H9 (cell line): ENCODE results near the gene DAB2IP. TPM values are rescaled to one million over a fixed set of nuclear protein-coding genes. Genes with fewer than 3 reads are reported as not detected.

Source experiments
- DNase-seq: peaks from one replicate; pipeline ENCODE4 v3.0.0-alpha.2; 2017
- H2AFZ ChIP-seq: one replicate; pipeline ENCODE4 v1.6.1; 2013; ENCODE audit warnings: mild to moderate bottlenecking, low read length, control low read depth, moderate library complexity
- H2AK5ac ChIP-seq: 2 replicates; pipeline ENCODE4 v1.6.1; 2013; ENCODE audit warnings: low read length, control low read depth, mixed read lengths; ENCODE audit not compliant: insufficient read length
- H2BK120ac ChIP-seq: one replicate; pipeline ENCODE4 v1.6.1; 2013; ENCODE audit warnings: low read depth, mild to moderate bottlenecking, low read length, control low read depth, inconsistent platforms; ENCODE audit not compliant: poor library complexity, severe bottlenecking
- H2BK12ac ChIP-seq: 2 replicates; pipeline ENCODE4 v1.6.1; 2013; ENCODE audit warnings: low read length, control low read depth, mixed read lengths, low read depth; ENCODE audit not compliant: insufficient read length
- H2BK15ac ChIP-seq: 2 replicates; pipeline ENCODE4 v1.6.1; 2013; ENCODE audit warnings: low read depth, low read length, control low read depth
- H2BK20ac ChIP-seq: one replicate; pipeline ENCODE4 v1.6.1; 2013; ENCODE audit warnings: low read depth, mild to moderate bottlenecking, low read length, control low read depth, inconsistent platforms; ENCODE audit not compliant: poor library complexity, severe bottlenecking
- H2BK5ac ChIP-seq: 2 replicates; pipeline ENCODE4 v1.6.1; 2013; ENCODE audit warnings: low read length, control low read depth, mixed read lengths; ENCODE audit not compliant: insufficient read length
- H3K14ac ChIP-seq: 2 replicates; pipeline ENCODE4 v1.6.1; 2013; ENCODE audit warnings: low read length, control low read depth; ENCODE audit not compliant: insufficient read depth
- H3K18ac ChIP-seq: 2 replicates; pipeline ENCODE4 v1.6.1; 2013; ENCODE audit warnings: low read depth, mild to moderate bottlenecking, mixed read lengths, low read length, control low read depth; ENCODE audit not compliant: insufficient read length
- H3K23ac ChIP-seq: 2 replicates; pipeline ENCODE4 v1.6.1; 2013; ENCODE audit warnings: low read length, control low read depth, mixed read lengths, low read depth; ENCODE audit not compliant: insufficient read length
- H3K23me2 ChIP-seq: 2 replicates; pipeline ENCODE4 v1.6.1; 2013; ENCODE audit warnings: low read depth, mild to moderate bottlenecking, mixed read lengths, low read length, control low read depth; ENCODE audit not compliant: insufficient read length, poor library complexity, severe bottlenecking
- H3K27ac ChIP-seq: 2 replicates; pipeline ENCODE4 v1.5.1; 2013; ENCODE audit warnings: low read length, control low read depth, mixed read lengths, low read depth; ENCODE audit not compliant: insufficient read length
- H3K27me3 ChIP-seq: 2 replicates; pipeline ENCODE4 v1.6.1; 2013; ENCODE audit warnings: low read length, control low read depth, inconsistent platforms; ENCODE audit not compliant: insufficient read depth
- H3K4ac ChIP-seq: 2 replicates; pipeline ENCODE4 v1.6.1; 2013; ENCODE audit warnings: low read depth, mild to moderate bottlenecking, control low read depth, inconsistent platforms, low read length, moderate library complexity
- H3K4me1 ChIP-seq: 2 replicates; pipeline ENCODE4 v1.6.1; 2013; ENCODE audit warnings: low read length, control low read depth, inconsistent platforms; ENCODE audit not compliant: insufficient read depth
- H3K4me2 ChIP-seq: 2 replicates; pipeline ENCODE4 v1.6.1; 2013; ENCODE audit warnings: low read length, control low read depth, mixed read lengths; ENCODE audit not compliant: insufficient read length, insufficient read depth
- H3K56ac ChIP-seq: 2 replicates; pipeline ENCODE4 v1.6.1; 2013; ENCODE audit warnings: low read depth, mild to moderate bottlenecking, mixed read lengths, low read length, control low read depth; ENCODE audit not compliant: insufficient read length
- H3K79me1 ChIP-seq: 2 replicates; pipeline ENCODE4 v1.6.1; 2013; ENCODE audit warnings: low read depth, mild to moderate bottlenecking, moderate library complexity, low read length, control low read depth, inconsistent platforms; ENCODE audit not compliant: insufficient read depth, poor library complexity, severe bottlenecking
- H3K79me2 ChIP-seq: 2 replicates; pipeline ENCODE4 v1.6.1; 2013; ENCODE audit warnings: low read length, control low read depth, inconsistent platforms; ENCODE audit not compliant: insufficient read depth
- H3K9ac ChIP-seq: 2 replicates; pipeline ENCODE4 v1.6.1; 2013; ENCODE audit warnings: low read length, control low read depth, mixed read lengths; ENCODE audit not compliant: insufficient read length; ENCODE audit errors: extremely low read depth
- H3K9me3 ChIP-seq: one replicate; pipeline ENCODE4 v1.6.1; 2013; ENCODE audit warnings: low read depth, low read length, inconsistent platforms; ENCODE audit not compliant: control insufficient read depth
- H3T11ph ChIP-seq: one replicate; pipeline ENCODE4 v1.6.1; 2013; ENCODE audit warnings: mild to moderate bottlenecking, low read length, control low read depth, inconsistent platforms
- H4K20me1 ChIP-seq: one replicate; pipeline ENCODE4 v1.6.1; 2013; ENCODE audit not compliant: control insufficient read depth, insufficient read length, insufficient read depth
- H4K5ac ChIP-seq: 2 replicates; pipeline ENCODE4 v1.6.1; 2013; ENCODE audit warnings: low read depth, mild to moderate bottlenecking, mixed read lengths, low read length, control low read depth; ENCODE audit not compliant: insufficient read length
- H4K8ac ChIP-seq: replicated peaks from 2 replicates; pipeline ENCODE4 v1.6.1; 2013; ENCODE audit warnings: low read length, control low read depth, mixed read lengths, low read depth; ENCODE audit not compliant: insufficient read length
- H4K91ac ChIP-seq: 2 replicates; pipeline ENCODE4 v1.6.1; 2013; ENCODE audit warnings: low read depth, mild to moderate bottlenecking, moderate library complexity, mixed read lengths, low read length, control low read depth; ENCODE audit not compliant: insufficient read length
- H3K27ac Mint-ChIP-seq, 3 experiments: 2 replicates in 2 of 3; 3 replicates in 1 of 3; pipeline ENCODE4 v1.8.0; 2020 to 2021; ENCODE audit warnings: mixed read lengths in 3 of 3, mild to moderate bottlenecking in 1 of 3, moderate library complexity in 1 of 3
- H3K27me3 Mint-ChIP-seq: 2 replicates; pipeline ENCODE4 v1.8.0; 2021; ENCODE audit warnings: low read depth, mild to moderate bottlenecking, moderate library complexity, mixed read lengths
- H3K36me3 Mint-ChIP-seq, 3 experiments: 2 replicates in 2 of 3; 3 replicates in 1 of 3; pipeline ENCODE4 v1.8.0; 2020 to 2021; ENCODE audit warnings: low read depth in 3 of 3, mixed read lengths in 3 of 3; ENCODE audit not compliant: insufficient read depth in 1 of 3
- H3K4me1 Mint-ChIP-seq, 2 experiments: 2 replicates each; pipeline ENCODE4 v1.8.0; 2020; ENCODE audit warnings: mixed read lengths in 2 of 2
- H3K4me3 Mint-ChIP-seq, 2 experiments: 2 replicates in 1 of 2; 3 replicates in 1 of 2; pipeline ENCODE4 v1.8.0; 2020 to 2021; ENCODE audit warnings: mild to moderate bottlenecking in 2 of 2, mixed read lengths in 2 of 2, moderate library complexity in 1 of 2
- H3K9me3 Mint-ChIP-seq, 2 experiments: 2 replicates in 1 of 2; 3 replicates in 1 of 2; pipeline ENCODE4 v1.8.0; 2020; ENCODE audit warnings: mild to moderate bottlenecking in 2 of 2, mixed read lengths in 2 of 2, moderate library complexity in 1 of 2
- CTCF ChIP-seq: fragments of 200-600 bp; sonication (generic); conservative IDR thresholded peaks from 3 replicates; pipeline ENCODE4 v1.8.0; 2021; ENCODE audit warnings: antibody characterized with exemption, mild to moderate bottlenecking
- WGBS: extraction: QIAGEN DNeasy Blood & Tissue Kit; methylation state at CpG from one replicate; pipeline ENCODE4 v1.1.7; 2013; ENCODE audit warnings: missing lambda C conversion rate, low lambda C conversion rate, mixed read lengths; ENCODE audit not compliant: insufficient read length; ENCODE audit errors: extremely low coverage; 5-methylcytosine and 5-hydroxymethylcytosine counted together
- total RNA-seq: library from RNA; stranded (reverse); gene quantifications from 2 replicates; pipeline ENCODE4 v1.2.1, GENCODE V29; 2021

Gene DAB2IP
- total RNA-seq, 1 experiment from 2014 or later: 22.6 TPM

GRCh38 chr9:121674017-121674416, 22.6 kb downstream of the DAB2IP start:
- Mint-ChIP-seq H3K27me3 (peaks cover 4% of the 10 kb centered on the region), H3K9me3 (no peaks in the 10 kb centered on the region), H3K27ac (no peak overlapping the region), H3K4me1 (peaks cover 28% of the 10 kb centered on the region in 2 experiments), H3K4me3 (no peak overlapping the region), H3K36me3 (peaks cover 0 to 10% (median 0%) of the 10 kb centered on the region in 3 experiments; a peak in 2 of 7 replicates)
- Histone ChIP-seq H3K27ac (no peak overlapping the region), H2BK12ac (no peak overlapping the region), H3K56ac (no peak overlapping the region), H4K8ac (no peak overlapping the region), H3K4me1 (peaks cover 8% of the 10 kb centered on the region; the same call in 1 of the 2 replicates), H3K9ac (no peak overlapping the region), H3K79me2 (no peaks in the 10 kb centered on the region), H2BK20ac (no peak overlapping the region), H3T11ph (no peak overlapping the region), H2BK15ac (no peak overlapping the region), H3K23ac (no peak overlapping the region), H3K9me3 (no peaks in the 10 kb centered on the region), H3K4me2 (no peak overlapping the region), H3K79me1 (peaks cover 3% of the 10 kb centered on the region), H3K23me2 (no peaks in the 10 kb centered on the region), H4K91ac (no peak overlapping the region), H2AFZ (no peak overlapping the region), H2AK5ac (no peak overlapping the region), H3K4ac (no peak overlapping the region), H4K5ac (no peak overlapping the region), H4K20me1 (no peaks in the 10 kb centered on the region), H3K14ac (no peak overlapping the region), H3K27me3 (no peaks in the 10 kb centered on the region), H3K18ac (no peak overlapping the region), H2BK5ac (no peak overlapping the region), H2BK120ac (no peak overlapping the region)
- DNase-seq: no peak
- no peak for TF ChIP-seq CTCF
- WGBS: no CpG with 5 or more reads among the region's 8 CpGs
